Uterus (tissue), 4 donors: ENCODE results near the gene LXN. TPM values are rescaled to one million over a fixed set of nuclear protein-coding genes. Genes with fewer than 3 reads are reported as not detected.
"Not testable (repeated sequence)": the region's sequence is repeated elsewhere in the genome, so short reads cannot be mapped to it uniquely, and the experiment has no call there.

Experiments used
- DNase-seq, 2 donors: peaks; one replicate each; pipeline ENCODE4 v3.0.0-alpha.2; 2019 to 2020
- H3K27ac ChIP-seq, 2 donors: fragments of 200-600 bp; sonication (generic); 1 replicate in 1 of 2; 2 replicates in 1 of 2; pipeline ENCODE4 v1.5.1; 2016 to 2018
- H3K27me3 ChIP-seq, 2 donors: fragments of 200-600 bp; sonication (generic); one replicate each; pipeline ENCODE4 v1.5.1; 2018 to 2019; ENCODE audit warnings: control low read depth in 1 of 2
- H3K36me3 ChIP-seq, 2 donors: fragments of 200-600 bp; sonication (generic); one replicate each; pipeline ENCODE4 v1.5.1; 2019; ENCODE audit warnings: control low read depth in 1 of 2
- H3K4me1 ChIP-seq, 2 donors: fragments of 200-600 bp; sonication (generic); one replicate each; pipeline ENCODE4 v1.5.1; 2018 to 2019; ENCODE audit warnings: control low read depth in 1 of 2
- H3K4me3 ChIP-seq, 2 donors: fragments of 200-600 bp; sonication (generic); 1 replicate in 1 of 2; 2 replicates in 1 of 2; pipeline ENCODE4 v1.5.1; 2018 to 2019; ENCODE audit warnings: mild to moderate bottlenecking in 1 of 2
- H3K9me3 ChIP-seq, 2 donors: fragments of 200-600 bp; sonication (generic); one replicate each; pipeline ENCODE4 v1.5.1; 2019; ENCODE audit warnings: control low read depth in 1 of 2
- POLR2A ChIP-seq, 2 donors: fragments of 450-650 bp; IDR thresholded peaks; one replicate each; pipeline ENCODE4 v1.6.1; 2016; ENCODE audit warnings: antibody characterized with exemption in 2 of 2, mild to moderate bottlenecking in 1 of 2, moderate library complexity in 1 of 2
- intact Hi-C: fragments of 100-400 bp; cut with DNase I; formaldehyde crosslinking; loops from one replicate; pipeline ENCODE4 v1.15.1; 2023; ENCODE audit warnings: low total_unique reads
- total RNA-seq, 4 donors: library from RNA; depleted of rRNA in 3 of 4; stranded (reverse); fragments of >200 nt in 3 of 4; gene quantifications; one replicate each; pipeline versions ENCODE4 v1.1.0 to v1.2.4, GENCODE V29; 2014 to 2023
- TF ChIP-seq, protein P1 (sequence below), 4 experiments: fragments of 200-600 bp in 2 of 4; fragments of 450-650 bp in 2 of 4; sonication (generic) in 2 of 4; IDR thresholded peaks; one replicate each; pipeline ENCODE4 v1.5.1; 2016 to 2019; ENCODE audit warnings: antibody characterized with exemption in 4 of 4, mild to moderate bottlenecking in 2 of 4, moderate library complexity in 1 of 4
- donor health status: DM: yes; HTN: yes; CAD: no.

LXN gene
- total RNA-seq, 4 donors from 2014 or later: 25.3 to 49.7 (median 34.8) TPM

DNA sequence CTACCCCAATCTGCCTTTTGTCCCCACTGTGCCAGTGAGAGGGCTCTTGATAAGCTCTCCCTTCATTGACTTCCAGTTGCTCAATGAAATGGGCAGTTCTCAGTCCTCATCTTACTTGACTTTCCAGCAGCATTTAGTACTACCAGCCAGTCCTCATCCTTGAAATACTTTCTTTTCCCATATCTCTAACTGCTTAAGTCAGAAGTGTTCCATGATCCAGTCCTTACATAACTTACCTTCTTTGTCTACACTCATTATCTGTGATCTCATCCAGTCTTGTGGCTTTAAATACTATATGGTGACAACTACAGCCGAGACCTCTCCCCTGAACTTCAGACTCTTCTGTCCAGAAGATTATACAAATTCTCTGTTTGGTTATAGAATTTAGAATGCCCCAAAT lies 31.1 kb upstream of the LXN start:
- no peak overlapping the region for H3K27ac ChIP-seq
- H3K4me3 ChIP-seq: no peak overlapping the region
- intact Hi-C loops: no loop called here
- H3K27me3 ChIP-seq: no peaks in the 10 kb centered on the region
- DNase-seq: no peak
- H3K9me3 ChIP-seq: no peaks in the 10 kb centered on the region
- H3K4me1 ChIP-seq: no peaks in the 10 kb centered on the region
- no peaks in the 10 kb centered on the region for H3K36me3 ChIP-seq
- TF ChIP-seq, protein P1, sequence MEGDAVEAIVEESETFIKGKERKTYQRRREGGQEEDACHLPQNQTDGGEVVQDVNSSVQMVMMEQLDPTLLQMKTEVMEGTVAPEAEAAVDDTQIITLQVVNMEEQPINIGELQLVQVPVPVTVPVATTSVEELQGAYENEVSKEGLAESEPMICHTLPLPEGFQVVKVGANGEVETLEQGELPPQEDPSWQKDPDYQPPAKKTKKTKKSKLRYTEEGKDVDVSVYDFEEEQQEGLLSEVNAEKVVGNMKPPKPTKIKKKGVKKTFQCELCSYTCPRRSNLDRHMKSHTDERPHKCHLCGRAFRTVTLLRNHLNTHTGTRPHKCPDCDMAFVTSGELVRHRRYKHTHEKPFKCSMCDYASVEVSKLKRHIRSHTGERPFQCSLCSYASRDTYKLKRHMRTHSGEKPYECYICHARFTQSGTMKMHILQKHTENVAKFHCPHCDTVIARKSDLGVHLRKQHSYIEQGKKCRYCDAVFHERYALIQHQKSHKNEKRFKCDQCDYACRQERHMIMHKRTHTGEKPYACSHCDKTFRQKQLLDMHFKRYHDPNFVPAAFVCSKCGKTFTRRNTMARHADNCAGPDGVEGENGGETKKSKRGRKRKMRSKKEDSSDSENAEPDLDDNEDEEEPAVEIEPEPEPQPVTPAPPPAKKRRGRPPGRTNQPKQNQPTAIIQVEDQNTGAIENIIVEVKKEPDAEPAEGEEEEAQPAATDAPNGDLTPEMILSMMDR (IDR thresholded peaks at IDR 0.05): no peak

DNA sequence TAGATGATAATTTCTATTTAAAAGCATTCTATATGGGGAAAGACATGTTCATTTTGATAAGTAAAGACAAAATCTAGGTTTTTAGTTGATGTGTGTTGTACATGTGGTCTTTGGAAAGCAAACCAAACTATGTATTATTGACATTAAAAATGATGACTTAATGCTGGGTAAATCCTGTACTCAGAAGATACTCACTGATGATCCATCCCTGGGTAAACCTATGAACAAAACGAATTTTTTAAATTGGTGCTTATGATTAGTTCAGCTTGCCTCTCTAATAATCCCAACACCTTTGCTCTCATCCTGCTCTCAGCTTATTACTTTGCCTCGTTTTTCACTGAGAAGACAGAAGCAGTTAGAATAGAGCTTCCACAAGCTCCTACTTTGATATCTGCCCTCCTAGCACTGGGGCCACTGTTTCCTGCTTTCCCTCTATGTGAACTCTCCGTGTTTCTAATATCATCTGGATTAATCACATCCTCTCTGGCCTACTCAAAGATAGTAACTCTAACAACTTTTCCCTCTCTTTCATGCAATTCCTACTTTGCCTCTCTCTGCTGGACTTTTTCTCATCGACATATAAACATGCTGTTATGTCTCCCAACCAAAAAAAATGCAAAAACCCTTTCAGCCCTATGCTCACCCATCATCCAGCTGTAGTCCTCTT lies 30.5 kb upstream of the LXN start:
- no peak for TF ChIP-seq POLR2A (IDR thresholded peaks at IDR 0.05)
- TF ChIP-seq, protein P1 (IDR thresholded peaks at IDR 0.05): no peak
- H3K9me3 ChIP-seq: no peaks in the 10 kb centered on the region

DNA sequence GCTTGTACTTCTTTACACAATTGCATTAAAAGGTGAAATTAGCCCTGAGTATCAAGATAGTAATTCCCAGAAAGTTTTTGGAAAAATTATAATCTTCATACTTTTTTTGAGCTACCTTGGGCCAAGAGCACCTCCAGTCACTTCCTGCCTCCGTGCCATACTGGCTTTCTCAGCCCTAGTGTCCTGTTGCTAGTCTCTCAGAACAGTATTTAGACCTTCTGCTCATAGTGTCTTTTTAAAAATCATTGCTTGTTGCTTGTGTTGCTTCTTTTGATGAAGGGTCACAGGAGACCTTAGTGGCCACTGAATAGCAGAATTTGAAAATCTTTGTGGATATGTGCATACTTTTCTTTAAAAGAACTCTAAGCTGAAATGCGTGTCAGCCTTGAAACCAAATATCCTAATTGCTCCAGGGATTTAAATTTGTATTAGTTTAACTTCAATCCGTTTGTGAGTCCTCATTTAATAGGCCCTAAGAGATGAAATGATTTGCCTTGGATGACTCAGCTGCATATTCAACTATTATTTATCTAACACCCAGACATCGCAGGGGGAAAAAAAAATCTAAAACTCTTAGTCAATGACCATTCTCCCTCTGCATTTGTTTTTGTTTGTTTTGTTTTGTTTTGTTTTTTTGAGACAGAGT lies 29.1 kb upstream of the LXN start:
- H3K4me1 ChIP-seq: no peaks in the 10 kb centered on the region
- no peak for DNase-seq
- H3K27me3 ChIP-seq: no peaks in the 10 kb centered on the region
- H3K4me3 ChIP-seq: no peak overlapping the region
- intact Hi-C loops: no loop called here
- H3K27ac ChIP-seq: peak overlapping the region in 1 of 2 donors; percentile 13
- H3K9me3 ChIP-seq: no peaks in the 10 kb centered on the region
- no peak for TF ChIP-seq POLR2A (IDR thresholded peaks at IDR 0.05)
- TF ChIP-seq, protein P1 (IDR thresholded peaks at IDR 0.05): no peak
- no peaks in the 10 kb centered on the region for H3K36me3 ChIP-seq

More for the DNA sequence above, 30.5 kb upstream of the LXN start:
- H3K27ac ChIP-seq: no peak overlapping the region
- intact Hi-C loops: no loop called here
- no peaks in the 10 kb centered on the region for H3K27me3 ChIP-seq
- H3K4me3 ChIP-seq: no peak overlapping the region
- H3K36me3 ChIP-seq: no peaks in the 10 kb centered on the region
- H3K4me1 ChIP-seq: no peaks in the 10 kb centered on the region
- no peak for DNase-seq

DNA sequence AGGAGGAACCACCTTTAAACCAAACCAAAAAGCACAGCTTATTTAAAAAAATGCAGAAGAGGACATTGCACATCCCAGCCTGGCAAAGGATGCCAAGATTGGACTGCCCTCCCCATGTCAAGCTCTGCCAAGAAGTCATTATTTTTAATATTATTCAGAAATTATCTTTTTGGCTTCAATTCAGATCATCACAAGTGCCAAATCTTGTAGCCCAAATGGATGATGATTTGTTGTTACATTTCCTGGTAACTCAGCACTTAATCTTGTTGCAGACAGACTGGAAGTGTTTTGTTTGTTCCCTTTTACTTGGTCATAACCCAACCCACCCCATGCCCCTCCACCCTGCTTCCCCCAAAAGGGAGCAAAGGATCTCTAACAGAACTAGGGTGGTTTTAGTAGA lies 28.1 kb upstream of the LXN start:
- peak overlapping the region in 1 of 2 donors; percentile 11 for H3K27ac ChIP-seq
- no peak for DNase-seq
- H3K4me3 ChIP-seq: no peak overlapping the region
- intact Hi-C loops: no loop called here
- H3K9me3 ChIP-seq: no peaks in the 10 kb centered on the region
- TF ChIP-seq, protein P1 (IDR thresholded peaks at IDR 0.05): no peak
- no peak for TF ChIP-seq POLR2A (IDR thresholded peaks at IDR 0.05)
- H3K36me3 ChIP-seq: no peaks in the 10 kb centered on the region
- no peaks in the 10 kb centered on the region for H3K4me1 ChIP-seq
- H3K27me3 ChIP-seq: no peaks in the 10 kb centered on the region

DNA sequence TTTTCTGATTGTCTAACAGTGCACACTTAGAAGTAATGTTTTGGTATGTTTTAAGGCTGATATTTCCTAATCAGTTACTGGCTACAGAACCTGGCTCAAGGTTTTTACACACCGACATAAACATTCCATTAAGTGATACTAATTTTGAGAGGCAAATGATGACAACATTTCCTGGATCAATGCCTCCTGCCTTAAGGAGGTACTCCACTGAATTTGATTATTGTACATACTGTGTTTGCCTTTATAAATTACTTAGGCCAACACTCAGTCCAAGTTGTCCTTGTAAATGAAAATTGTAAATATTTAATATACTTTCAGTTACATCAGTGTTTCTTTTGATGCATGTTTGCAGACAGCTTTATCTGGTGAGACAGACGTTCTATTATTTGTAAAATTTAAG lies 24.2 kb upstream of the LXN start:
- intact Hi-C loops: no loop called here
- Histone ChIP-seq H3K9me3 (no peaks in the 10 kb centered on the region), H3K27me3 (no peaks in the 10 kb centered on the region)

DNA sequence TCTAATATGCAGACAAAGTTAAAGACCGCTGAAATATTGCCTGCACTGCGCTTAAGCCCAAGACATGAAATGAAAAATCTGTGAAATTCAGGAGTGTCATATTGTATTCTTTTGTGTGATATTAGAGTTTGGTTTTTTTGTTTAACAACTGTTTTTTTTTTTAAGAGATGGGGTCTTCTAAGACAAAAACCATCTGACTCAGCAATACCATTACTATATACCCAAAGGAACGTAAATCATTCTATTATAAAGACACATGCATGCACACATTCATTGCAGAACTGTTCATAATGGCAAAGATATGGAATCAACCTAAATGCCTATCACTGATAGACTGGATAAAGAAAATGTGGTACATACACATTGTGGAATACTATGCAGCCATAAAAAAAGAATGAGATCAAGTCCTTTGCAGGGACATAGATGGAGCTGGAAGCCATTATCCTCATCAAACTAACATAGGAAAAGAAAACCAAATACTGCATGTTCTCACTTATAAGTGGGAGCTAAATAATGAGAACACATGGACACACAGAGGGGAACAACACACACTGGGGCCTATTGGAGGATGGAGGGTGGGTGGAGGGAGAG lies 21.5 kb upstream of the LXN start:
- not testable (repeated sequence) for H3K36me3 ChIP-seq

More for the DNA sequence above, 24.2 kb upstream of the LXN start:
- Histone ChIP-seq H3K4me1 (no peaks in the 10 kb centered on the region), H3K27ac (no peak overlapping the region), H3K4me3 (no peak overlapping the region), H3K36me3 (no peaks in the 10 kb centered on the region)
- no peak for DNase-seq
- TF ChIP-seq, protein P1 (IDR thresholded peaks at IDR 0.05): no peak
- TF ChIP-seq POLR2A (IDR thresholded peaks at IDR 0.05): no peak

More for the DNA sequence above, 21.5 kb upstream of the LXN start:
- H3K27ac ChIP-seq, H3K9me3 ChIP-seq, intact Hi-C loops, H3K4me3 ChIP-seq, H3K4me1 ChIP-seq, DNase-seq, H3K27me3 ChIP-seq: not testable (repeated sequence)
